Limb (tissue), 2 donors: ENCODE results near the gene PLEKHB1.
A peak's percentile ranks its signal among the peaks of the same experiment; 100 is the strongest.

Experiments
- DNase-seq, 2 donors: peaks; one replicate each; pipeline ENCODE4 v3.0.0-alpha.2; 2016; ENCODE audit errors: extremely low spot score in 2 of 2

The PLEKHB1 gene, protein sequence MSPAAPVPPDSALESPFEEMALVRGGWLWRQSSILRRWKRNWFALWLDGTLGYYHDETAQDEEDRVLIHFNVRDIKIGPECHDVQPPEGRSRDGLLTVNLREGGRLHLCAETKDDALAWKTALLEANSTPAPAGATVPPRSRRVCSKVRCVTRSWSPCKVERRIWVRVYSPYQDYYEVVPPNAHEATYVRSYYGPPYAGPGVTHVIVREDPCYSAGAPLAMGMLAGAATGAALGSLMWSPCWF

DNA sequence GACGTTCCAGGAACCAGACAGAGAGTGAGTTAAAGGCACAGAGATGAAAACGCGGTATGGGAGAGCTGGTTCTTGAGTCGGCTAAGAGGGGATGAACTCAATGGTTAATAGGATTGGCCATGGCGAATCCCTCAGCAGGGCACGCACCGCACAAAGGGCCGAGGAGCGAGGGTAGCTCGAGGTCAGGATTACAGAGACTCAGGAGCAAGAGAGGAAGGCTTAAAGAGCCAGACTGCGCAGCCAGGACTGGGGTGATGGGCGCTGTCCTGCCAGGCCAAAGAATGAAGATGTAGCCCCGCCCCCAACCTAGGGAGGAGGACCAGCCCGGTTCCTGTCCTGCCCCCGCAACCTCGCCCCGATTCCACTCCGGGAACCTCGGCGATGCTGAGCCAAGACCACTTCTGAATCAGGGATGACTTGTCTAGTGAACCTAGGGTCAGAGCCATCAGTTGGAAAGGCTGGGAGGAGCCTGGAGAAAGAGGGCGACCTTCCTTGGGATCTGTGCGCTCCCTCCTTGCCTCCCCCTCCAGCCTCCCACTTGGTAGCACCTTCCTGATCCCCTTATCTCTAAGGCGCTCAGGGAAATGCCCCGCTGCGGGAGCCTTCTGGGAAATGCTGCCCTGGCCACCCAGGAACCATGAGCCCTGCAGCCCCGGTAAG is at the start of gene PLEKHB1:
Gene PLEKHB1 (plus strand): TSS at position 610 of the 660 bp plus-strand sequence. CDS start 28 bp downstream, at position 638.
- no peak for DNase-seq

DNA sequence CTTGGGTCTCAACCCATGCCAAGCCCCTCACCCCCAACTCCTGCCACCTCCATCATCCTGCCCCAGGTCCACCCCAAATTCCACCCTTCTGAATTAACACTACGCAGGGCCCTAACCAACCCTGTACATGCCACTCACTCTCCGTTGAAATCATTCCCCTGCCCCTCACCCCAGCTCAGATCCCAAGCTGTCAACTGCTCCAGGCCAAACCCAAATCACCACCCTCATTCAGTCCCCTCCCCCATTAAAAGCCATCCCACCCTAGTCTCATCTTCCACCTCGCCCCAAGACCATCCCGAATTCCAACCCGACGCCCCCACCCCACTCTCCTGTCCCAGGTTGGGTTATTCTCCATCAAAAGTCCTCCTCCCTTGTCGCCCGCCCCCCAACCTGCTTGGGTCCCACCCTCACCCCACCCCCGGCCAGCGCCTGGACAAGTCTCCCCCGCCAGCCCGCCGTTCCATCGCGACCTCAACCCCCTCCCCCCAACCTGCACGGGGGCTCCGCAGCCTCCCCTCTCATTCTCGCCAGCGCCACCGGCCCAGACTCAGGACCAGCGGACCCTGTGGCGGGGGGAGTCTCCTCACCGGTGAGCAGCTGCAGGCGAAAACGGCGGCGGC is 48.9 kb upstream of the PLEKHB1 start:
- no peak for DNase-seq

DNA sequence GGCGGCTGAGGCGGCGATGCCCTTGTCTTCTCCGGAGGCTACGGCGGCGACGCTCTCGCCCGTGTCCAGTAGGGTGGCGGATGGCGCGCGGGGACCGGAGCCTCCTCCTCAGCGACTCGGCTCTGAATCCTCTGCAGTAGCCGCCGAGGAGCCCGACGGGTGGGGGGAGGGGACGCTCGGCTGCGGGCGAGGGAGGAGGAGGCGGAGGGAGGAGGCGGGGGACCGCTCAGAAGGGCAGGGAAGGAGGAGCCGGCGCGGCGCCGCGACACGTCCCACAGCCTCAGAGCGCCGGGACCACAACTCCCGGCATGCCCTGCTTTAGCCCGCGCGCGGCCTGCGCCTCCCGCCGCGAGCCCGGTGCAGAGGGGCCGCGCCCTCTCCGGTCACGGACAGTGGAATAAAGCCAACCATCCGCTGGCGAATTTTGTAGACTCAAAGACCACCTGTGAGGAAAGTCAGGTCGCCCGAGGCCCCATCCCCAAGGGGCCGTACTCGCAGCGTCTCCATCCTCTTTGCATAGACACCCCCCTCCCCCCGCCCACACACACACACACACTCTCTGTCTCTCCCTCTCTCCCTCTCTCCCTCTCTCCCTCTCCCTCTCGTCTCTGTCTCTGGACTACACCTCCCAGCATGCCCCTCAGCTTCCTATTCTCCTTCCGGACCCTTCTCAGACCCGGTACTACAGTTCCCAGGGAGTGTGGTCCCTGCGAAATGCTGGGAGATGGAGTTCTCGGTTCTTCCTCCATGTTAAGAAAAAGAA is 48.2 kb upstream of the PLEKHB1 start, which contains the start of gene FAM168A:
Gene FAM168A (minus strand): TSS at position 157 of the 763 bp plus-strand sequence. CDS start 129,638 bp downstream, outside the sequence.
- DNase-seq, result peak; percentile 97 to 98

DNA sequence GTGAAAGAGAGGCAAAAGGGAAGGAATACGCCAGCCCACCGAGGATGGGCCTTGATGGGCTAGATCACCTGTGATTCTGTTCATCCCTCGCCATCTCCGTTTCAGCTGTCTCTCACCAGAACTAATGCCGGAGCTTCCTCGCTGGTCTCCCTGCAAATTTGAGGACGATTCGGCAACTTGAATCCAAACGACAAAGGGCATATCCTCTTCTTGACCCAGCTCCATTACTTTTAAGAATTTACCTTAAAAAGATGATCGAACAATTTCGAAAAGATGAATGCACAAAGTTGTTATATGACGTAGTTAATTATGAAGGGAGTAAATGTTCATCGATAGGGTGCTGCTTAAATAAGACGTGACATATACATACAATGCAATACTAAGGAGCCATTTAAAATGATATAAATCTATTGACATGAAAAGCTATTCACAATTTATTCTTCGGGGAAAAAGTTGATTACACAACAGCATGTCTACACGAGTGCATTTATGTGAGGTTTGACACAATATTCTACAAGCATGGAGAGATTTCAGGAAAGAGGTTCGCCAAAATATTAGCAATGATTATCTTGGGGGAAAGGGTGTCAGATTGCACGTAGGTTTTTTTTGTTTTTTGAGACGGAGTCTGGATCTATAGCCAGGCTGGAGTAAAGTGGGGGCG is 47.5 kb upstream of the PLEKHB1 start:
- no peak for DNase-seq

DNA sequence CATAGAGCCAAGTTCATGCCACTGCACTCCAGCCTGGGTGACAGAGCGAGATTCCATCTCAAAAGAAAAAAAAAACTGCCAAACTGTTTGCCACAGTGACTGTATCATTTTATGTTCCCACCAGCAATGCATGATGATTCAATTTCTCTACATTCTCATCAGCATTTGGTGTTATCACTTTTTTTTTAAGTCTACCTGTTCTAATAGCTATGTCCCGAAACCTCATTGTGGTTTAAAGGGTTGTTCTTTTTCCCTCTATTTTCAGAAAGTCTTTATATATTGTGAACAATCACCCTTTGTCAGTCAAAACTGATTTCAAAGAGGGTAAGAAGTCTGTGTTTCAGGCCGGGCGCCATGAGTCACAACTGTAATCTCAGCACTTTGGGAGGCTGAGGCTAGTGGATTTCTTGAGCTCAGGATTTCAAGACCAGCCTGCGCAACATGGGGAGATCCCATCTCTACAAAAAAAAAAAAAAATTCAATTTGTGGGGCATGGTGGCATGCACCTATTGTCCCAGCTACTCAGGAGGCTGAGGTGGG is 33.7 kb upstream of the PLEKHB1 start:
- no peak for DNase-seq

DNA sequence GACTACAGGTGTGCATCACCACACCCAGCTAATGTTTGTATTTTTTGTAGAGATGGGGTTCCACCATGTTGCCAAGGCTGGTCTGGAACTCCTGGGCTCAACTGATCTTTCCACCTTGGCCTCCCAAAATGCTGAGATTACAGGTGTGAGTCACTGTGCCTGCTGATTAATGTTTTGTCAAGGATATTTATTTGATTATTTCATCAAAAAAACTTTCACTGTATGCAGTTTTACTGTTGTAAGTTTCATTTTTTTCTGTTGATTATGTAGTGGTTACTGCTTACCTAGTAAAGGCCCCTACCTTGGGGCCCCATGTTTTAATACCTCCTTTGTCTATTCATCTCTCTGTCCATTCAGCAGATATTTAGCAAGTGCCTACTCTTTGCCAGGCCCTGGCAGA is 31.8 kb upstream of the PLEKHB1 start:
- no peak for DNase-seq

DNA sequence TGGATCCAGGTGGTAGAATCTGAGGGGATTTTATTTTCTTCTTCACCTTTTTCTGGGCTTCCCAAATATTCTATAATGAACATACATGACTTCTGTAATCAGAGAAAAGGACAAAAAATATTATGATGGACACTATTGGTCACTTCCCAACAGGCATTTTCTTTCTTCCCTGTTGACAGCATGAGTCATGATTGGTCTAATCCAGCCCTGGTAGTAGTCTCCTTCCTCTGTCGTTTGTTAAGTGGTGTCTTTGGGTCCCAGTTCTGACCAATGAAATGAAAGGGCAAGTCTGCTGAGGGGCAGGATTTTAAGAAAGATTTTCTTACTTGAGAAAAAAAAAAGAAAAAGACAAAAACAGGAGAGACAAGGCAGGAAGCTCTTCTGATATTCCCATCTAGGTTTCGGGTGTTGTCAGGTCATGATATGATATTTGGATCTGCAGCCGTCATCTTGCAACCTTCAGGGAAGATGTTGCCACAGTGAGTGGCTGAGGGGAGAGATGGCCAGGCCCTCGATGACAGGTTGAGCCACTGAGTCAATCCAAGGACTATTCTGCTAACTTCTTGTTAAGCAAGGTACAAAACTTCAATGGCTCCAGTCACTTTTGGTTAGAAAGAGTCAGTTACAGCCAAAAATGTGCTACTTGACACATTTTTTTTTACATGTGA is 23.3 kb upstream of the PLEKHB1 start:
- DNase-seq, result no peak

DNA sequence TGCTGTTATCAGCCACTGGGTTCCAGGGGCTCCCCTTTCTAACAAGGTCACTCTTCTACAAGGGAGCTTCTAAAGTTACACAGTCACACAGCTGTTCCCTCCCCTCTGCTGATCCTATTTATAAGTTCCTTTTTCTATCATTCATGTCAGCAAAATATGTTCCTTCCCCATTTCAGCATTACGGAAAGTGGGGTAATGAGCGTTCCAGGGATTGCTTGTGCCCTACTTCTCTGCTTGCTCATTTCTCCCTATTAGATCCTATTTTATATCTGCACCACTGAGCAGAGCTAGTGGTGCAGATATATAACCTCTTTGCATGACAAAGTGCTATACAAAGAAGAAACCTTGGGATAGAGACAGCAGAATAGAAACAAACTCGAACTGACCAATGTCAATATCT is 22.7 kb upstream of the PLEKHB1 start:
- DNase-seq, result peak in 1 of 2 donors; percentile 32

DNA sequence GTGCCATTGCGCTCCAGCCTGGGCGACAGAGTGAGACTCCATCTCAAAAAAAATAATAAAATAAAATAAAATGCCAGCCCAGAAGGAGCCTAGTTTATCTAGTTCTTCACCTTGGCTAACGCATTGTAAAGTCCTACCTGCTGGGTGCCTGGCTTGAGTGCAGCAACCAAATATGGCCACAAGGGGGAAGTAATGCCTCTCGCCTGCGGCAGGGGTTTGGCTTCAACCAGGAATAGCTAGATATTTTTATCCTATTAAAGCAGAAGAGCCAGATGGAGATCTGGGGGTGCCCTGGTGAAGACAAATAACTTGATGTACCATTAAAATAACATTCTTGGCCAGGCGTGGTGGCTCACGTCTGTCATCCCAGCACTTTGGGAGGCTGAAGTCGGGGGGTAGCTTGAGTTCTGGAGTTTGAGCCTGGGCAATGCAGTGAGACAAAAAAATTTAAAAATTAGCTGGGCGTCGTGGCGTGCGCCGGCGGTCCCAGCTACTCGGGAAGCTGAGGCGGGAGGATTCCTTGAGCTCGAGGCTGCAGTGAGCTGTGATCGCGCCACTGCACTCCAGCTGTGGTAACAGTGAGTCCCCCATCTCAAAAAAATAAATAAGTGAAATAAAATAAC is 20.6 kb upstream of the PLEKHB1 start:
- DNase-seq, result peak; percentile 63 to 81

DNA sequence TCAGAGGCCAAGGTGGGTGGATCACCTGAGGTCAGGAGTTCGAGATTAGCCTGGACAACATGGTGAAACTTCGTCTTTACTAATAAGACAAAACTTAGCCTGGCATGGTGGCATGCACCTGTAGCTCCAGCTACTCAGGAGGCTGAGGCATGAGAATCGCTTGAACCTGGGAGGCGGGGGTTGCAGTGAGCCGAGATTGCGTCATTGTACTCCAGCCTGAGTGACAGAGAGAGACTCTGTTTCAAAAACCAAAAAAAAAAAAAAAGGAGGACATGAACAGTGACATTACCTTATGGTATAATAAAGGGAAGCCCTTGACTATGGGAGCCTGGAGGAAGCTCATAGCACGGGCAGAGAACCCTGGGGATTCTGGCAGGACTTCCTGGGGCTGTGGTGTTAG is 16.5 kb upstream of the PLEKHB1 start:
- no peak for DNase-seq

DNA sequence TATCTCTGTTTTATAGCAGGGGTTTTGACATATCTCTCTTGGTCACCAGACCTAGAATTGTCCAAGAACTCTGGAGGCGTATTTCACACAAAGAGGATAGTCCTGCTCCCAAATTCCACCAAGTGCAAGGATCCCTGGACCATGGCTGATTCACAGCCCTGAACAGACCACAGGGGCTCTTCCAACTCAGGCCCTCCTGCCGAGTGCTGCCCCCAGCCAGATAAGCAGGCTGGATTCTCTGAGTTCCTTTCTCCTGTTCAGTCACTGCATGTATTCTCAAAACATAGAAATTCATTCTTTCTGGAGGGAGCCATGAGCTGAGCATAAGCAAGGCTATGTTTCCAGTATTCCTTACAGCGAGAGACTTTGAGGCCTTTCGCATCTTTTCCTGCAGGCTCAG is 13.4 kb upstream of the PLEKHB1 start:
- no peak for DNase-seq

DNA sequence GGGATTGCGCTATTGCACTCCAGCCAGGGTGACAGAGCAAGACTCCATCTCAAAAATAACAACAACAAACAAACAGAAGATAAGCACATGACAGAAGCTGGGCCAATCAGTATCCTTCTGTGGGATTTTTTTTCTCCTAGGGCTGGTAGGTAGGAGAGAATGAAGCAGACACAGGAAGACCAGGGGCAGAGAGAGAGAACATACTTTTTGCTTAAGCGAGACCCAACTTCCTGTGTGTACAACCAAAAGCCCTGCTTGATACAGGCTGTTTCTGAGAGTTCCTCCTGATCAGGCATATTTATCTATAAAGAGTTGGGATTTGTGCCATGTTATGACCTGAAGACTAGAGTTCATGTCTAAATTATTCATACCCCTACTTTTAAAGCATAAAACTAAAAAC is 12.4 kb upstream of the PLEKHB1 start:
- no peak for DNase-seq

DNA sequence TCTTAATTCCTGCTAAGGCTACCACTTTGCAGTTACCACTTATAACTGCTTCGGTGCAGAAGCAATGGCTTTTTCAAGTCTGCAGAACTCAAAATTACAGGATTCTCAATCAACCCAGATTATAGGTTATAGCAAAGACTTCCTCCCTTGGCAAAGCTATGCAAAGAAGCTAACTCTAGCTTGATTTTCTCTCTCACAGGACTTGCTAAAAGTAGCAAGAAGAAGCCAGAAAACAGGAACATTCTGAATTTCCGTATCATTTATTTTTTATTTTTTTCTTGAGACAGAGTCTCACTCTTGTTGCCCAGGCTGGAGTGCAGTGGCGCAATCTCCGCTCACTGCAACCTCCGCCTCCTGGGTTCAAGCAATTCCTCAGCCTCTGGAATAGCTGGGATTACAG is 10.7 kb upstream of the PLEKHB1 start:
- DNase-seq, result no peak

DNA sequence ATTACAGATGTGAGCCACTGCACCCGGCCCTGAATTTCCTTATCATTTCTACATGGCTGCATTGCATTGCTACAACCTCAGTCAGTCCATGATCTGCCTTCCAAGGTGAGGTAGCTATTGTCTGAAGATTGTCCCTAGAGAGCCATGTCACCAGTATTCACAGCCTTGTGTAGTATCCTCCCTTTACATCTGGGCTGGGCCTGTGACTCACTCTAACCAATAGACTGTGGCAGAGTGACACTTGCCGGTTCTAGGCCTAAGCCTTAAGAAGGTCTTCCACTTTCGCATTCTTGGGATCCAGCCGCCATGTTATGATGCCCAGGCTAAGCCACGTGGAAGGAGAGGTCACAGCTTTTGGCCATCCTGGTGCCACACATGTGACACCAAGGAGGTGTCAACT is 10.1 kb upstream of the PLEKHB1 start:
- DNase-seq, result no peak

DNA sequence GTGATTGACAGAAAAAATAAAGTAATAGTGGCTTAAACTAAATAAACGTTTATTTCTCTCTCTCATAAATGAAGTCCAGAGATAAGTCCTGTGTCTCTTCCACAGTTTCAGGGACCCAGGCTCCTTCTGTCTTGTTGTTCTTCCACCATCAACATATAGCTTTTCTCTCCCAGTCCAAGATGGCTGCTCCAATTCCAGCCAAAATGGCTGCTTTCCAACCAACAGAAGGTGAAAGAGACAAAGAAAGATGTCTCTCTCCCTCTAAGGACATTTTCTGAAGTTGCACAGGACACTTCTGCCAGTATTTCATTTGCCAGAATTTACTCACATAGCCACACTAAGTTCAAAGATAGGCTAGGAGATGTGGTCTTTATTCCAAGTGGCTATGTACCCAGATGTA is 9.4 kb upstream of the PLEKHB1 start:
- no peak for DNase-seq

DNA sequence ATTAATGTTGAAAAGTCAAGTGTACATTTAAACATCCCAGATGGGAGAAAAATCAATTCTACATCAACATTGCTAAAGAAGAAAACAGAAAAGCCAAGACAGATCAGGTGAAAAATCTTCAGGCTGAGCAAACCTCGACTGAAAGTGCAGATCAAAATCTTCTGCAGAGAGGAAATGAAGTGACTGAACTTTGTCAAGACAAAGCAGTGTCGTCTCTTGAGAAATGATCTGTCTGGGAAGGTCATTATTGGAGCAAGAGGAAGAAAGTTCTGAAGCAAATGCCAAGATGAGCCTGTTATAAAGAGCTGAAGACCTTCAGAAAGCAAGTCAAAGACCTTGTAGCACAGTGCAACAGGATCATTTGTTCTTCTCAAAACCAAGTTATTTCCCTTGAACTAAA is 5.8 kb upstream of the PLEKHB1 start:
- DNase-seq, result no peak

DNA sequence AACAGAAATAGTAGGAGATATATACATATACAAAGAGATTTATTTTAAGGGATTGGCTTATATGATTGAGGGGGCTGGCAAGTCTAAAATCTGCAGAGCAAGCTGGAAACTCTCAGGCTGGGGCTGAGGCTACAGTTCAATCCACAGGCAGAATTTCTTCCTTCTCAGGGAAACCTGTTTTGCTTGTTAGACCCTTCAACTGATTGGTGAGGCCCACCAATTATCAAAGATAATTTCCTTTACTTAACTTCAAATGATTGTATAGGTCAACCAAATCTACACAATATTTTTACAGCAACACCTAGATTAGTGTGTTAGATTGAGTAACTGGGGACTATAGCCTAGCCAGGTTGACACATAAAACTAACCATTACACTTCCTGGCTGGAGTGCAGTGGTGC is 4.7 kb upstream of the PLEKHB1 start:
- no peak for DNase-seq

DNA sequence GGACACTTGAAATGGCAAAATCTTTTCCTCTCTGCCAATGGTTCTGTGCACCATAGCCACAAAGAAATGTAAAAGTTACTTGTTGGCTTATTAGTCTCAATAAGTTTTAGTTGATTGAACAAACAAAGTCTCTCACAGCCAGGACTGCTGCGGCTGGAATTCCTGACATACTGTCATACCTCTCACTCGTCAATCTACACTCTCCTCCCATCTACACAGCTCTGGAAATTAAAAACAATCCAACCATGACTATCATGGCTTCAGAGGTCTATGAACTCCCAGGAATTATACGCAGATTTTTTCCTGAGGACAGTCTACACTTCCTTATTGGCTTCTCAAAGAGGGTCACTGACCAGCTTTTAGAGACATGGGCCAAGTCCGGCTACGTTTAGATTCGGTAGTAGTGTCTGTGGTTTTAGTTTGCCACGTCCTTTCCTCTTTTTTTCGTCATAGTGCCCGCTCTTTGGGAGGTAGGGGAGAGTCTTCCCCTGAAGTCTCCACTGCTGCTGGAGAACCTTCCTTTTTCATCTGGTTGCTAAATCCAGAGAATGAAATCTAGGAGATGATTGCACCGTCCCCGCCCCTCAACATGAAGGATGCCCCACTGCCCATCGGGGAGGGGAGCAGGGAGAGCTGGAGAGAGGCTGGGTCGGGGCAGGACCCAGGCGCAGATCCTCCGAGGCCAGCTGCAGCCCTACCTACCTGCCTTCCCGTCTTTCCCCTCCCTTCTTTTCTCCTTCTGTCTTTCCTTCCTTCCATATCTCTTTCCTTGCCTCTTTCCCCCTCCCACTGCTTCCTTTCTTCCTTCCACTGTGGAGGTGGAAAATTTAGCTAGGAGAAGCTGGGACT is 1.0 kb upstream of the PLEKHB1 start:
- no peak for DNase-seq

DNA sequence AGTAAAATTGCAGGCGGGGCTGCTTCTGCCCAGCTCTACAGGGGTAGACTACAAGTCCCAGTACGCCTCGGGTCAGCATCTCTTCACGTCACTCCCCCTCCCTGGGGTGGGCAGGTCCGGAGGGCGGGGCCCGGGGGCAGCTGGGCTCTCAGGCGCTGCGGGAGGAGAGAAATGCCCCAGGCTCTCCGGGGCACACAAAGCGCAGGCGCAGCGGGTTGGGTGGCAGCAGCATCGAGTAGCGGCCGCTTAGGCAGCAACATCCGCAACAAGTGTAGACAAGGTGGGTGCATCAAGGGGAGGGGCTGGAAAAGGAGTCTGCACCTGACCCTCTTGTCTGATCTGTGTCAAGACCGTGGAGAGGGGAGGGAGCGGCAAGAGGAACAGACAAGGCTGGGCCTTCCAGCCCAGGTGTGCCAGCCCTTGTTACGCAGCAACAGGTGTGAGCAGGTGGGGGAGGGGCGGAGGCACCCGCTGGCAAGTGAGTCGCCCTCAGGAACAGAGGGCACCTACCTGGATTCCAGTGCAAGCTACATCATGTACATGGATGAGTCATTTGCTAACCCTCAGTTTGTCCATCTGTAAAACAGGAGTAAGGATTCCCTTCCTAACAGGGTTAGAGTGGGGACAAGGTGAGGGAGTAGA is 1.2 kb downstream of the PLEKHB1 start:
- peak; percentile 55 to 86 for DNase-seq
